Skeletal muscle satellite cell (primary cell): Measurements from ENCODE around the gene PGM3. TPM values are rescaled to one million over a fixed set of nuclear protein-coding genes. Genes with fewer than 3 reads are reported as not detected.

Experiments used
- H3K27me3 ChIP-seq: 2 replicates; pipeline ENCODE4 v1.7.0; 2013; ENCODE audit warnings: low read length; ENCODE audit not compliant: control insufficient read depth, insufficient read depth
- H3K36me3 ChIP-seq: 2 replicates; pipeline ENCODE4 v1.7.0; 2013; ENCODE audit warnings: mild to moderate bottlenecking, control low read depth, low read length; ENCODE audit not compliant: insufficient read depth
- H3K4me1 ChIP-seq: 2 replicates; pipeline ENCODE4 v1.7.0; 2013; ENCODE audit warnings: low read length; ENCODE audit not compliant: control insufficient read depth, insufficient read depth
- H3K4me2 ChIP-seq: 2 replicates; pipeline ENCODE4 v1.7.0; 2013; ENCODE audit warnings: mild to moderate bottlenecking, low read length
- H3K4me3 ChIP-seq: 2 replicates; pipeline ENCODE4 v1.7.0; 2013; ENCODE audit warnings: low read length
- H3K9ac ChIP-seq: 2 replicates; pipeline ENCODE4 v1.7.0; 2013; ENCODE audit warnings: mild to moderate bottlenecking, low read depth, low read length, moderate library complexity
- H3K9me3 ChIP-seq: replicated peaks from 2 replicates; pipeline ENCODE4 v1.7.0; 2013; ENCODE audit warnings: mild to moderate bottlenecking, control low read depth, low read length
- total RNA-seq: library from RNA; depleted of rRNA; stranded (reverse); fragments of >200 nt; gene quantifications from 2 replicates; pipeline ENCODE4 v1.2.3, GENCODE V29; 2012; rRNA removed

The PGM3 gene
- 72.8 and 86.3 TPM in 2 replicates for total RNA-seq

GRCh38 chr6:83192871-83193746 lies at the start of gene PGM3, which contains the start of gene RWDD2A:
Gene PGM3, minus strand, starts transcription at chr6:83193265. Its CDS starts 2,253 bp downstream, at chr6:83191012.
Gene RWDD2A, plus strand, starts transcription at chr6:83193357. Its CDS starts 1,095 bp downstream, at chr6:83194452.
- Histone ChIP-seq H3K27me3 (no peaks in the 10 kb centered on the region), H3K36me3 (peaks cover 41% of the 10 kb centered on the region), H3K4me2 (peak within 1 kb of the TSS; percentile 98), H3K4me3 (peak within 1 kb of the TSS; percentile 100), H3K4me1 (peaks cover 17% of the 10 kb centered on the region), H3K9ac (peak within 1 kb of the TSS; percentile 96), H3K9me3 (no peaks in the 10 kb centered on the region)

GRCh38 chr6:83231146-83231545 lies 38.1 kb upstream of the PGM3 start:
- Histone ChIP-seq H3K36me3 (no peaks in the 10 kb centered on the region), H3K4me2 (no peak overlapping the region), H3K9me3 (no peaks in the 10 kb centered on the region), H3K9ac (no peak overlapping the region), H3K4me1 (peaks cover 12% of the 10 kb centered on the region), H3K4me3 (no peak overlapping the region), H3K27me3 (no peaks in the 10 kb centered on the region)

GRCh38 chr6:83226517-83226916 lies 33.5 kb upstream of the PGM3 start:
- H3K27me3 ChIP-seq: no peaks in the 10 kb centered on the region
- H3K4me2 ChIP-seq: no peak overlapping the region
- no peaks in the 10 kb centered on the region for H3K36me3 ChIP-seq
- H3K4me1 ChIP-seq: peaks cover 13% of the 10 kb centered on the region
- no peak overlapping the region for H3K4me3 ChIP-seq
- no peak overlapping the region for H3K9ac ChIP-seq
- no peaks in the 10 kb centered on the region for H3K9me3 ChIP-seq

- no peak overlapping the region for H3K4me3 ChIP-seq
- H3K36me3 ChIP-seq: peaks cover 4% of the 10 kb centered on the region
- H3K9ac ChIP-seq: no peak overlapping the region
- H3K27me3 ChIP-seq: no peaks in the 10 kb centered on the region
- H3K4me2 ChIP-seq: no peak overlapping the region
- H3K9me3 ChIP-seq: no peaks in the 10 kb centered on the region
- peaks cover 9% of the 10 kb centered on the region for H3K4me1 ChIP-seq
Measured at GRCh38 chr6:83221889-83222479, 28.9 kb upstream of the PGM3 start.

- no peak overlapping the region for H3K4me2 ChIP-seq
- no peak overlapping the region for H3K9ac ChIP-seq
- H3K9me3 ChIP-seq: no peaks in the 10 kb centered on the region
- no peak overlapping the region for H3K4me3 ChIP-seq
- peaks cover 2% of the 10 kb centered on the region for H3K4me1 ChIP-seq
- peaks cover 4% of the 10 kb centered on the region for H3K36me3 ChIP-seq
- H3K27me3 ChIP-seq: no peaks in the 10 kb centered on the region
Measured at GRCh38 chr6:83221276-83221675, 28.2 kb upstream of the PGM3 start.

- Histone ChIP-seq H3K9ac (no peak overlapping the region), H3K27me3 (no peaks in the 10 kb centered on the region), H3K4me3 (no peak overlapping the region), H3K4me2 (no peak overlapping the region), H3K9me3 (no peaks in the 10 kb centered on the region), H3K36me3 (peaks cover 4% of the 10 kb centered on the region), H3K4me1 (peaks cover 3% of the 10 kb centered on the region)
Measured at GRCh38 chr6:83220121-83220520, 27.1 kb upstream of the PGM3 start.

GRCh38 chr6:83218646-83219045 lies 25.6 kb upstream of the PGM3 start:
- peaks cover 4% of the 10 kb centered on the region for H3K36me3 ChIP-seq
- no peak overlapping the region for H3K9ac ChIP-seq
- peaks cover 3% of the 10 kb centered on the region for H3K4me1 ChIP-seq
- no peaks in the 10 kb centered on the region for H3K9me3 ChIP-seq
- no peaks in the 10 kb centered on the region for H3K27me3 ChIP-seq
- no peak overlapping the region for H3K4me2 ChIP-seq
- H3K4me3 ChIP-seq: no peak overlapping the region

GRCh38 chr6:83216806-83217205 lies 23.7 kb upstream of the PGM3 start:
- peaks cover 4% of the 10 kb centered on the region for H3K36me3 ChIP-seq
- no peak overlapping the region for H3K4me3 ChIP-seq
- no peak overlapping the region for H3K9ac ChIP-seq
- H3K9me3 ChIP-seq: no peaks in the 10 kb centered on the region
- no peaks in the 10 kb centered on the region for H3K27me3 ChIP-seq
- peaks cover 3% of the 10 kb centered on the region for H3K4me1 ChIP-seq
- H3K4me2 ChIP-seq: no peak overlapping the region

GRCh38 chr6:83215131-83216047 lies 22.3 kb upstream of the PGM3 start:
- H3K9me3 ChIP-seq: no peaks in the 10 kb centered on the region
- no peak overlapping the region for H3K4me3 ChIP-seq
- H3K27me3 ChIP-seq: no peaks in the 10 kb centered on the region
- H3K9ac ChIP-seq: peak overlapping the region; percentile 8
- H3K36me3 ChIP-seq: peaks cover 4% of the 10 kb centered on the region
- peaks cover 3% of the 10 kb centered on the region for H3K4me1 ChIP-seq
- H3K4me2 ChIP-seq: peak overlapping the region; percentile 2

GRCh38 chr6:83202031-83202430 lies 9.0 kb upstream of the PGM3 start:
- H3K9ac ChIP-seq: no peak overlapping the region
- no peak overlapping the region for H3K4me2 ChIP-seq
- H3K36me3 ChIP-seq: peaks cover 8% of the 10 kb centered on the region
- no peaks in the 10 kb centered on the region for H3K9me3 ChIP-seq
- no peak overlapping the region for H3K4me3 ChIP-seq
- H3K27me3 ChIP-seq: no peaks in the 10 kb centered on the region
- peaks cover 26% of the 10 kb centered on the region for H3K4me1 ChIP-seq

GRCh38 chr6:83199863-83200225 lies 6.8 kb upstream of the PGM3 start:
- Histone ChIP-seq H3K9me3 (no peaks in the 10 kb centered on the region), H3K4me1 (peaks cover 26% of the 10 kb centered on the region), H3K4me3 (no peak overlapping the region), H3K4me2 (no peak overlapping the region), H3K27me3 (no peaks in the 10 kb centered on the region), H3K36me3 (peaks cover 18% of the 10 kb centered on the region), H3K9ac (no peak overlapping the region)
